WI38 (cell line): Measurements from ENCODE around the gene FRMD7.

Source experiments
- H3K4me3 ChIP-seq: 2 replicates; pipeline ENCODE4 v1.5.1; 2011; ENCODE audit warnings: low read depth, mild to moderate bottlenecking, control low read depth, low read length
- TF ChIP-seq, protein P1 (sequence below): IDR thresholded peaks from 2 replicates; pipeline ENCODE4 v1.5.1; 2012; ENCODE audit warnings: low read depth, mild to moderate bottlenecking, control low read depth, low read length

FRMD7 gene

DNA sequence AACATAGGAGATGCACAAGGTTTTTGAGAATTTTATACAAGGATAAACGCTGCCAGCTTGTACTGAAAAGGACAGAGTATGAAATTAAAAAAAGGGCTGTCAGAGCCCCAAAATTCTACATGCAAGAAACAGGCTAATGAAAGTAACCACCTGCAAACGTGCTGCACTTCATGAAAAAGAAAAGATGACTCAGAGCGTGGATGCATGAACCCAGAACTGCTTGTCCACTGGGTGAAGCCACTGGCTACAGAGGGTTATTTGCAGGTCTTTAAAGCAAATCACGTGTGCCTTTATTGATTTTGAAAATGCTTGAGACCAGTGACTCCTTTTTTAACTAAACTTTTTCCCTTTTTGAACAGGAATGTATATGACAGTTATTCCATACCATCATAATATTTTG, 25.3 kb upstream of the FRMD7 start:
- TF ChIP-seq, protein P1, sequence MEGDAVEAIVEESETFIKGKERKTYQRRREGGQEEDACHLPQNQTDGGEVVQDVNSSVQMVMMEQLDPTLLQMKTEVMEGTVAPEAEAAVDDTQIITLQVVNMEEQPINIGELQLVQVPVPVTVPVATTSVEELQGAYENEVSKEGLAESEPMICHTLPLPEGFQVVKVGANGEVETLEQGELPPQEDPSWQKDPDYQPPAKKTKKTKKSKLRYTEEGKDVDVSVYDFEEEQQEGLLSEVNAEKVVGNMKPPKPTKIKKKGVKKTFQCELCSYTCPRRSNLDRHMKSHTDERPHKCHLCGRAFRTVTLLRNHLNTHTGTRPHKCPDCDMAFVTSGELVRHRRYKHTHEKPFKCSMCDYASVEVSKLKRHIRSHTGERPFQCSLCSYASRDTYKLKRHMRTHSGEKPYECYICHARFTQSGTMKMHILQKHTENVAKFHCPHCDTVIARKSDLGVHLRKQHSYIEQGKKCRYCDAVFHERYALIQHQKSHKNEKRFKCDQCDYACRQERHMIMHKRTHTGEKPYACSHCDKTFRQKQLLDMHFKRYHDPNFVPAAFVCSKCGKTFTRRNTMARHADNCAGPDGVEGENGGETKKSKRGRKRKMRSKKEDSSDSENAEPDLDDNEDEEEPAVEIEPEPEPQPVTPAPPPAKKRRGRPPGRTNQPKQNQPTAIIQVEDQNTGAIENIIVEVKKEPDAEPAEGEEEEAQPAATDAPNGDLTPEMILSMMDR, result no peak

DNA sequence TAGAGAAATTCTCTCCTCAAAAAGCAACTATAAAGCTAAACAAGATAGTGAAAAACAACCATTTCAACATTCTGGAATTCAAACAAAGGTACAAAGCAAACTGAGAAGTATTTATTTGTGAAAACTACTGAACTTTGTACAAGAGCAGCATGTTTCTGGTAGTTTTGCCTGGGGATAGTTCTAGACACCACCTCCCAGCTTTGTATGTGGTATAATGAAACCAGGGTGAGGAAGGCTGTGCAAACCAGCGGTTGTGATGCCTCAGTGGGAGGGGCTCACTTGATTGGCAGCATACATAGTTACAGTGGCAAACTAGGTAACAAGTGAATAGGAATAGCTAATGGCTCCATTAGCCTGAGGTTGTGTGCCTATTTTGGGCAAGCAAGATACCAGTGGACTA, 18.6 kb upstream of the FRMD7 start:
- TF ChIP-seq, protein P1, result no peak
- no peak overlapping the region for H3K4me3 ChIP-seq

More for the DNA sequence above, 25.3 kb upstream of the FRMD7 start:
- H3K4me3 ChIP-seq, result no peak overlapping the region

DNA sequence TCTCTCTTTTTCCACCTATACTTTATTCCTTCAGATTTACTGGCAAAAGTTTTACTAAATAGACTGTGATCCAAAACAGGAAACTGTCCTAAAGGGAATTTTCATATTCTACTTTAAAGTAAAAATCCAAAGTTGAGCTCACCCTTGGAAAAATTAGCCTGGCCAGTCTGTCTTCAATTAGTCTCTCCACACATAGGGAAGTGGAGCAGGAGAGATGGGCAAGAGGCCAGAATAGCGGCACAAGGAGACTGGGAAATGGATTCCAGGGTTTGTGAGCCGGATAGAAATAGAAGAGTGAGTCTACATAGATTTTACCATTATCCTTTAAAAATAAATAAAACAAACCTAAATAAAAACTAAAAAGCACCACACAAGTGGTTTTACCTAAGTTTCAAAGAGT, 16.2 kb upstream of the FRMD7 start:
- TF ChIP-seq, protein P1, result no peak

DNA sequence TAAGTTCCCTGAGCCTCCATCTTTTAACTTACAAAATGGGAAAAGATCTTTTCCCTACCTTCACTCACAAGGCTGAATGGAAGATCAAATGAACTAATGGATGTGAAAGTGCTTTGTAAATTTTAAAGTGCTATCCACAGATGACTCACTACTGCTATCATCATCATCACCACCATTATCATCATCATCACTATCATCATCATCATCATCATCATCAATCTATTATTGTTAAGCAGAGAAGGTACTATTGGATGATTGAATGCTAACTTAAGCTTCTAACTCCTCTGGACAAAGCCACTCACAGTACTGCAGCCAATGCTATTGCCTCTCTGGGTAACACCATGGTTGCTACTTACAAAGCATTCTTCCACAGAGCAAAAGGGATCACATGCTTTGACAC, 1.9 kb downstream of the FRMD7 start:
- TF ChIP-seq, protein P1, result no peak
- no peak overlapping the region for H3K4me3 ChIP-seq

More for the DNA sequence above, 16.2 kb upstream of the FRMD7 start:
- no peak overlapping the region for H3K4me3 ChIP-seq

DNA sequence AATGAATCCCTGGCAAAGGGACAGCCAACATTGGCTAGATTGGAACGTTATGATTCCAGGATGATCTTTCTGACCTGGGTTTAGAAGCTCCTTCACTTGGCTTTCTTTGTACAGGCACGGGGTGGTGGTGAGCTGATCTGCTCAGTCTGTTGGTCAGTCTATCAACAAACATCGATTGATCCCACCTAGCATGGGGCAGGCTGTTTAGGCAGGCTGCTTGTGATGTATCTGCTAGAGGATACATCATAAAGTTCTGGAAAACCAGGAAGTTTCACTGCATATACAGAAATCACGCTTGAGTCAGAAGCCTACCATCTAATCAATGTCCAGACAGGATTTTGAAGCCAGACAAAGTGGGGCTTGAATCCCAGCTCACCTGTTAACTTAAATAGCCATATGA, 6.9 kb downstream of the FRMD7 start:
- TF ChIP-seq, protein P1, result no peak
- no peak overlapping the region for H3K4me3 ChIP-seq

DNA sequence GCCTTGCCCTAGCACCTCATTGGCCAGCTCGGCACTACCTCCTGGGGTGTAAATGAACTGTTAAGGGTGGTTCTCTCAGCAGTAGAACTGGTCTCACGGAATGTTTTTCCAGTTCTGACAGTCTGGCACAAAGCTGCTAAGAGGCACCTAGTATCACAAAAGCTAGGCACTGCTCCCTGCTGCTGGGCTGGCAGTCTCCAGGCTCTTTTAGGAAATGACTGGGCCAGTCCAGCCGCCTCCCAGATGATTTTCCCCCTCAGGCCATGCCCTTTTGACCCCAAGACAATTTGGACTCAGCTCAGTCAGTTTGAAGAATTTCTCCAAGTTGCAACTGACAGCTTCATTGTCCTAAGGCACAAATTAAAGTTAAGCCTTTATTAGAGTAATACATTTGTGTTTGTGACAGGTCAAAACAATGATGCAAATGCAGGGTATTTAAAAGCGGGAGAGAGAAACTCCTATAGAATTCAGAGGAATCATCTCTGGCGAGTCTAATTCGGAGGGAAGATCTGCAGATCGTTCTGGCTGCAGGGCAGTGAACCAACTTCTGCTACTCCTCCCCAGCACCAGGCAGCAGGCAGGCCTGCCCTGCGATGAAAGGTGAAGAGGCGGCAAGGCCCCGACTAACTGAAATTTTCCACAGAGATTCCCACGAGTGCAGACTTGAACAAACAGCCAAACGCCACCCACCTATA, 7.9 kb downstream of the FRMD7 start:
- TF ChIP-seq, protein P1, result no peak
- H3K4me3 ChIP-seq, result no peak overlapping the region

DNA sequence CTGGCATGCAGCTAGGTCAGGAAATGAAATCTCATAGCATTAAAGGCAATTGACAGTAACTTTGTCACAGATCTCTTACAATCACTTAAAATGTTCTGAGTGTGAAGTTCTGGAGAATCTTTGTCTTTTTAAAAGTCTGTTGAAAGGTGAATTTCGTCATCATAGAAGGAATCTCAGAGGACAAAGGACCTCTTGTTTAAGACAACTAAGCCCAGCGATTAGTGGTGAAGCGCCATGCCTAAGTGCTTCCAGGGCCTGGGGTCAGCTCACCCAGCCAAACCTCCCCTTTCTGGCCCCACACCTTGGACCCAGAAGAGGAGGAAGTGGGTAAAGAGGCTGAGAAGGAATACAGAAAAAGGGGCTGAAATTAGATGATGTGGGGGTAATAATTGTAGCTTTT, 8.5 kb downstream of the FRMD7 start:
- H3K4me3 ChIP-seq, result no peak overlapping the region
- TF ChIP-seq, protein P1, result no peak
